ENCODE data around the gene SOD1. TPM values are rescaled to one million over a fixed set of nuclear protein-coding genes. Genes with fewer than 3 reads are reported as not detected.

SOD1 gene
- total RNA-seq, 1 donor from 2014 or later, result 162 TPM

GRCh38 chr21:31618696-31619430, 40.6 kb upstream of the SOD1 start:
- intact Hi-C loops (cut with DNase I), result loop anchor here (10.0 kb wide), 1 partner anchor 424 kb away; no protein-coding TSS in a partner anchor
- H3K4me3 ChIP-seq, result no peak overlapping the region
- H3K27ac ChIP-seq, result no peak overlapping the region
- no peaks in the 10 kb centered on the region for H3K4me1 ChIP-seq
- H3K9me3 ChIP-seq, result no peaks in the 10 kb centered on the region
- DNase-seq (ENCODE audit: extremely low spot score in 2 of 2), result no peak
- no peaks in the 10 kb centered on the region for H3K36me3 ChIP-seq
- TF ChIP-seq POLR2AphosphoS5 (IDR thresholded peaks at IDR 0.05; ENCODE audit: insufficient read depth in 1 of 2, low read depth in 1 of 2), result no peak
- no peak for TF ChIP-seq CTCF (IDR thresholded peaks at IDR 0.05)
- TF ChIP-seq POLR2A (IDR thresholded peaks at IDR 0.05), result no peak
- H3K27me3 ChIP-seq, result no peaks in the 10 kb centered on the region

- Histone ChIP-seq H3K36me3 (no peaks in the 10 kb centered on the region), H3K9me3 (no peaks in the 10 kb centered on the region), H3K27ac (no peak overlapping the region), H3K4me1 (no peaks in the 10 kb centered on the region), H3K4me3 (no peak overlapping the region), H3K27me3 (no peaks in the 10 kb centered on the region)
- no peak for DNase-seq (ENCODE audit: extremely low spot score in 2 of 2)
- TF ChIP-seq POLR2A (IDR thresholded peaks at IDR 0.05) (no peak), CTCF (IDR thresholded peaks at IDR 0.05) (no peak), POLR2AphosphoS5 (IDR thresholded peaks at IDR 0.05; ENCODE audit: insufficient read depth in 1 of 2, low read depth in 1 of 2) (no peak)
- intact Hi-C loops (cut with DNase I), result no loop called here
These were observed 37.1 kb upstream of the SOD1 start for GRCh38 chr21:31622397-31622796.

GRCh38 chr21:31623664-31624063, 35.8 kb upstream of the SOD1 start:
- H3K36me3 ChIP-seq, result no peaks in the 10 kb centered on the region
- H3K9me3 ChIP-seq, result no peaks in the 10 kb centered on the region
- no peaks in the 10 kb centered on the region for H3K4me1 ChIP-seq
- no peak for DNase-seq (ENCODE audit: extremely low spot score in 2 of 2)
- intact Hi-C loops (cut with DNase I), result no loop called here
- H3K27me3 ChIP-seq, result no peaks in the 10 kb centered on the region
- no peak overlapping the region for H3K27ac ChIP-seq
- H3K4me3 ChIP-seq, result no peak overlapping the region
- TF ChIP-seq POLR2A (IDR thresholded peaks at IDR 0.05) (no peak), CTCF (IDR thresholded peaks at IDR 0.05) (no peak), POLR2AphosphoS5 (IDR thresholded peaks at IDR 0.05; ENCODE audit: insufficient read depth in 1 of 2, low read depth in 1 of 2) (no peak)

- Histone ChIP-seq H3K27me3 (no peaks in the 10 kb centered on the region), H3K4me3 (no peak overlapping the region), H3K36me3 (no peaks in the 10 kb centered on the region), H3K4me1 (no peaks in the 10 kb centered on the region), H3K27ac (no peak overlapping the region), H3K9me3 (no peaks in the 10 kb centered on the region)
- TF ChIP-seq POLR2A (IDR thresholded peaks at IDR 0.05) (no peak), POLR2AphosphoS5 (IDR thresholded peaks at IDR 0.05; ENCODE audit: insufficient read depth in 1 of 2, low read depth in 1 of 2) (no peak), CTCF (IDR thresholded peaks at IDR 0.05) (no peak)
- no peak for DNase-seq (ENCODE audit: extremely low spot score in 2 of 2)
- intact Hi-C loops (cut with DNase I), result no loop called here
These were observed 35.3 kb upstream of the SOD1 start for GRCh38 chr21:31624181-31624580.

- Histone ChIP-seq H3K4me1 (no peaks in the 10 kb centered on the region), H3K36me3 (no peaks in the 10 kb centered on the region), H3K4me3 (no peak overlapping the region), H3K27me3 (no peaks in the 10 kb centered on the region), H3K9me3 (no peaks in the 10 kb centered on the region), H3K27ac (no peak overlapping the region)
- intact Hi-C loops (cut with DNase I), result no loop called here
- no peak for DNase-seq (ENCODE audit: extremely low spot score in 2 of 2)
- TF ChIP-seq CTCF (IDR thresholded peaks at IDR 0.05) (no peak), POLR2AphosphoS5 (IDR thresholded peaks at IDR 0.05; ENCODE audit: insufficient read depth in 1 of 2, low read depth in 1 of 2) (no peak), POLR2A (IDR thresholded peaks at IDR 0.05) (no peak)
These were observed 34.5 kb upstream of the SOD1 start for GRCh38 chr21:31624961-31625491.

All from vagina (tissue), 2 donors.